Activated CD4-positive, alpha-beta T cell treated with anti-CD3 and anti-CD28 coated beads for 1 hour (primary cell): ENCODE results near the gene EIF6.
A peak's percentile ranks its signal among the peaks of the same experiment; 100 is the strongest.

ENCODE experiments used
- DNase-seq: peaks from one replicate; pipeline ENCODE4 v3.0.0-alpha.2; 2020

The EIF6 gene

GRCh38 chr20:35312318-35312717 is 27.7 kb upstream of the EIF6 start:
- no peak for DNase-seq

- DNase-seq = no peak
These were observed 27.2 kb upstream of the EIF6 start for GRCh38 chr20:35311822-35312221.

- DNase-seq = no peak
These were observed 26.8 kb upstream of the EIF6 start for GRCh38 chr20:35311409-35311808.

GRCh38 chr20:35307666-35308653 is 23.4 kb upstream of the EIF6 start:
- DNase-seq = no peak

GRCh38 chr20:35306931-35307517 is 22.5 kb upstream of the EIF6 start:
- no peak for DNase-seq

- peak; percentile 17 for DNase-seq
These were observed 21.3 kb upstream of the EIF6 start for GRCh38 chr20:35305682-35306556.

GRCh38 chr20:35304956-35305355 is 20.4 kb upstream of the EIF6 start:
- no peak for DNase-seq

GRCh38 chr20:35303735-35304491 is 19.3 kb upstream of the EIF6 start:
- DNase-seq = peak; percentile 69

- no peak for DNase-seq
These were observed 18.8 kb upstream of the EIF6 start for GRCh38 chr20:35303382-35303734.

- DNase-seq = no peak
These were observed 18.1 kb upstream of the EIF6 start for GRCh38 chr20:35302421-35303335.

GRCh38 chr20:35301426-35301825 is 16.9 kb upstream of the EIF6 start:
- DNase-seq = no peak

- DNase-seq = no peak
These were observed 16.1 kb upstream of the EIF6 start for GRCh38 chr20:35300469-35301262.

- DNase-seq = no peak
These were observed 15.2 kb upstream of the EIF6 start for GRCh38 chr20:35299780-35300179.

- DNase-seq = no peak
These were observed 13.7 kb upstream of the EIF6 start for GRCh38 chr20:35298264-35298663.

- DNase-seq = no peak
These were observed 13.2 kb upstream of the EIF6 start for GRCh38 chr20:35297740-35298139.

GRCh38 chr20:35297155-35297554 is 12.6 kb upstream of the EIF6 start:
- no peak for DNase-seq

- DNase-seq = no peak
These were observed 11.6 kb upstream of the EIF6 start for GRCh38 chr20:35296101-35296554.

- DNase-seq = no peak
These were observed 11.1 kb upstream of the EIF6 start for GRCh38 chr20:35295674-35296073.

GRCh38 chr20:35295058-35295457 is 10.5 kb upstream of the EIF6 start:
- no peak for DNase-seq

- no peak for DNase-seq
These were observed 9.7 kb upstream of the EIF6 start for GRCh38 chr20:35294293-35294685.
